Fibroblast of villous mesenchyme (primary cell): Measurements from ENCODE around the gene LUZP1. TPM values are rescaled to one million over a fixed set of nuclear protein-coding genes. Genes with fewer than 3 reads are reported as not detected.

Experiments
- DNase-seq: peaks from one replicate; pipeline ENCODE4 v3.0.0-alpha.2; 2010; ENCODE audit warnings: low read depth
- H3K4me3 ChIP-seq: 2 replicates; pipeline ENCODE4 v1.5.1; 2011; ENCODE audit warnings: low read depth, mild to moderate bottlenecking, low read length
- CTCF ChIP-seq: IDR thresholded peaks from 2 replicates; pipeline ENCODE4 v1.5.1; 2012; ENCODE audit warnings: low read depth, mild to moderate bottlenecking, low read length; ENCODE audit not compliant: insufficient read depth
- small RNA-seq: library from RNA; depleted of rRNA; stranded (forward); fragments of <200 nt; gene quantifications from one replicate; pipeline ENCODE3, GENCODE V24; 2012
- total RNA-seq: library from RNA; depleted of rRNA; stranded (reverse); fragments of >200 nt; gene quantifications from 2 replicates; pipeline ENCODE4 v1.2.3, GENCODE V29; 2012

LUZP1 gene
- total RNA-seq, 1 donor: 55.3 TPM

- DNase-seq: peak; percentile 13
- TF ChIP-seq CTCF: no peak
- no peak overlapping the region for H3K4me3 ChIP-seq
Measured at GRCh38 chr1:23037081-23037740, 131.4 kb downstream of the LUZP1 start.

GRCh38 chr1:23035823-23036452 lies 132.7 kb downstream of the LUZP1 start:
- H3K4me3 ChIP-seq: no peak overlapping the region
- no peak for DNase-seq
- no peak for TF ChIP-seq CTCF

Small RNAs within 50 kb of the gene (small RNA-seq; reads per million reads assigned to genes)
- not detected for gene MIR3115
- not detected for gene MIR4419A
- gene RNU6-135P: not detected
- not detected for gene RNU6-514P

Other genes with a start within 250 kb of the LUZP1 start
- gene LACTBL1, start 196.0 kb downstream of the LUZP1 start, total RNA-seq: not detected in 2 replicates
- not detected in 2 replicates for gene TEX46, start 153.0 kb downstream of the LUZP1 start, total RNA-seq
- gene KDM1A, start 149.4 kb downstream of the LUZP1 start, total RNA-seq: 108 and 123 TPM in 2 replicates
- 0.86 and 2.3 TPM in 2 replicates for gene HTR1D, start 48.6 kb upstream of the LUZP1 start, total RNA-seq
- gene HNRNPR, start 175.4 kb upstream of the LUZP1 start, total RNA-seq: 80.5 and 119 TPM in 2 replicates
- gene ZNF436, start 201.0 kb upstream of the LUZP1 start, total RNA-seq: 19.6 and 24.6 TPM in 2 replicates